HepG2 (cell line): ENCODE results near the gene P2RY11. TPM values are rescaled to one million over a fixed set of nuclear protein-coding genes. Genes with fewer than 3 reads are reported as not detected.

Experiments
- AHR ChIP-seq: IDR thresholded peaks from 2 replicates; pipeline ENCODE4 v1.6.1; 2018; ENCODE audit warnings: missing genetic modification reagents, missing compliant biosample characterization
- ARHGAP35 ChIP-seq: sonication (generic); formaldehyde crosslinking; IDR thresholded peaks from 2 replicates; pipeline ENCODE4 v1.9.0; 2022; ENCODE audit warnings: mild to moderate bottlenecking, inconsistent platforms, moderate library complexity, missing genetic modification reagents, borderline replicate concordance
- GTF3A ChIP-seq: sonication (generic); formaldehyde crosslinking; conservative IDR thresholded peaks from 2 replicates; pipeline ENCODE4 v1.4.0; 2020; ENCODE audit warnings: mild to moderate bottlenecking, missing genetic modification reagents
- HNRNPL ChIP-seq: fragments of 200-400 bp; formaldehyde crosslinking; IDR thresholded peaks from 2 replicates; pipeline ENCODE4 v1.6.1; 2017; ENCODE audit warnings: mild to moderate bottlenecking, low read depth, low read length
- NFYB ChIP-seq: sonication (generic); formaldehyde crosslinking; IDR thresholded peaks from 2 replicates; pipeline ENCODE4 v1.4.0; 2020; ENCODE audit warnings: missing genetic modification reagents
- REPIN1 ChIP-seq: sonication (generic); formaldehyde crosslinking; IDR thresholded peaks from 2 replicates; pipeline ENCODE4 v1.8.0; 2022; ENCODE audit warnings: missing genetic modification reagents, low read depth, mild to moderate bottlenecking, borderline replicate concordance
- ZNF878 ChIP-seq: sonication (generic); formaldehyde crosslinking; IDR thresholded peaks from 2 replicates; pipeline ENCODE4 v1.8.1; 2023; ENCODE audit warnings: mild to moderate bottlenecking, missing genetic modification reagents, moderate library complexity
- polyA plus RNA-seq, 8 experiments: library from polyadenylated mRNA; depleted of rRNA in 3 of 8; stranded (reverse) in 7 of 8; unstranded in 1 of 8; fragments of >200 nt; fragmentation: Illumina TruSeq in 4 of 8; extraction: Trizol in 4 of 8; gene quantifications; 2 replicates each; pipeline versions ENCODE4 v1.2.1 to v1.2.3, GENCODE V29; 2011 to 2016; ENCODE audit warnings: low read depth in 4 of 8, missing spikeins in 1 of 8, mixed read lengths in 1 of 8; ENCODE audit not compliant: insufficient read depth in 1 of 8
- total RNA-seq, 5 experiments: library from RNA; depleted of rRNA; stranded (reverse); fragments of >200 nt; fragmentation: Illumina TruSeq; extraction: Trizol; gene quantifications; 2 replicates each; pipeline ENCODE4 v1.2.3, GENCODE V29; 2016; ENCODE audit warnings: low read depth in 1 of 5
- TF ChIP-seq, protein P1 (sequence below): IDR thresholded peaks from 2 replicates; pipeline ENCODE4 v1.6.1; 2012; ENCODE audit warnings: low read length, improper control_type of control experiment
- TF ChIP-seq, protein P2 (sequence below): sonication (generic); formaldehyde crosslinking; IDR thresholded peaks from 2 replicates; pipeline ENCODE4 v1.4.0; 2020; ENCODE audit warnings: missing genetic modification reagents, mild to moderate bottlenecking, borderline replicate concordance

The P2RY11 gene
- total and polyA plus RNA-seq, 2 of the 13 experiments (the other 11 are each of a cell fraction or from before 2014, with no cell fraction given) = 4.0 to 7.8 TPM

DNA sequence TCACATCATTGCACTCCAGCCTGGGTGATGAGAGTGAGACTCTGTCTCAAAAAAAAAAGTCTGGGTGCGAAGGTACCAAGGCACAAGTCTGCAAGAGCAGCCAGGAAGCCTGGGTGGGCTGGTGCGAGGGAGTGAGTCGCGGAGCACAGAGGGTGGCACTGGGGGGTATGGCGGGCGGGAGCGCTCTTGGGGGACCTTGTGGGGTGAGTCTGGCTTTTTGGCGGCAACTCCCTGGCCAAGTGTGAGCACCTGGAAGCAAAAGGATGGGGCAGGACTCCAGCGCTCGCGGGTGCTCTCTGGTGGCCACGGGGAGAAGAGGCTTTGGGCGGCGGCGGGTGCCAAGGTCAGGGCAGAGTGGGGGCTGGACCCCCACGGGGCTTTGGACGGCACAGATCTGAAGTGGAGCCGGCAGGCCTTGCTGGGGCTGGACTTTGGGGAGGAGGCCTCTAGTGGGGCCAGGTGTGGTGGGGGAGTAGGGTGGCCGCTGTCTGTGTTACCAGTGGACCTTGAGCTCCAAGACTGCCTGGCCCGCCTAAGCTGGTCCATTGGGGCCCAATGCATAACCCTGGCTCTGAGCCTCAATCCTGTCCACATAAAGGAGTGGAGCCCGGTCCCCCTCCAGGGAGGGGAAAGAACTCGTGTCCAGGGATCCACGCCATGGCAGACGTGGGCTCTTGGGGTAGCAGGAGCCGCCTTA lies 1.6 kb downstream of the P2RY11 start (continued):
- TF ChIP-seq, protein P1, sequence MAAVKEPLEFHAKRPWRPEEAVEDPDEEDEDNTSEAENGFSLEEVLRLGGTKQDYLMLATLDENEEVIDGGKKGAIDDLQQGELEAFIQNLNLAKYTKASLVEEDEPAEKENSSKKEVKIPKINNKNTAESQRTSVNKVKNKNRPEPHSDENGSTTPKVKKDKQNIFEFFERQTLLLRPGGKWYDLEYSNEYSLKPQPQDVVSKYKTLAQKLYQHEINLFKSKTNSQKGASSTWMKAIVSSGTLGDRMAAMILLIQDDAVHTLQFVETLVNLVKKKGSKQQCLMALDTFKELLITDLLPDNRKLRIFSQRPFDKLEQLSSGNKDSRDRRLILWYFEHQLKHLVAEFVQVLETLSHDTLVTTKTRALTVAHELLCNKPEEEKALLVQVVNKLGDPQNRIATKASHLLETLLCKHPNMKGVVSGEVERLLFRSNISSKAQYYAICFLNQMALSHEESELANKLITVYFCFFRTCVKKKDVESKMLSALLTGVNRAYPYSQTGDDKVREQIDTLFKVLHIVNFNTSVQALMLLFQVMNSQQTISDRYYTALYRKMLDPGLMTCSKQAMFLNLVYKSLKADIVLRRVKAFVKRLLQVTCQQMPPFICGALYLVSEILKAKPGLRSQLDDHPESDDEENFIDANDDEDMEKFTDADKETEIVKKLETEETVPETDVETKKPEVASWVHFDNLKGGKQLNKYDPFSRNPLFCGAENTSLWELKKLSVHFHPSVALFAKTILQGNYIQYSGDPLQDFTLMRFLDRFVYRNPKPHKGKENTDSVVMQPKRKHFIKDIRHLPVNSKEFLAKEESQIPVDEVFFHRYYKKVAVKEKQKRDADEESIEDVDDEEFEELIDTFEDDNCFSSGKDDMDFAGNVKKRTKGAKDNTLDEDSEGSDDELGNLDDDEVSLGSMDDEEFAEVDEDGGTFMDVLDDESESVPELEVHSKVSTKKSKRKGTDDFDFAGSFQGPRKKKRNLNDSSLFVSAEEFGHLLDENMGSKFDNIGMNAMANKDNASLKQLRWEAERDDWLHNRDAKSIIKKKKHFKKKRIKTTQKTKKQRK = no peak
- TF ChIP-seq ARHGAP35 (CRISPR knock-in tag) = no peak
- TF ChIP-seq HNRNPL = peak; percentile 57
- no peak for TF ChIP-seq AHR (CRISPR knock-in tag)
- TF ChIP-seq NFYB = no peak
- no peak for TF ChIP-seq REPIN1 (CRISPR knock-in tag)
- no peak for TF ChIP-seq GTF3A (CRISPR knock-in tag)
- TF ChIP-seq, protein P2, sequence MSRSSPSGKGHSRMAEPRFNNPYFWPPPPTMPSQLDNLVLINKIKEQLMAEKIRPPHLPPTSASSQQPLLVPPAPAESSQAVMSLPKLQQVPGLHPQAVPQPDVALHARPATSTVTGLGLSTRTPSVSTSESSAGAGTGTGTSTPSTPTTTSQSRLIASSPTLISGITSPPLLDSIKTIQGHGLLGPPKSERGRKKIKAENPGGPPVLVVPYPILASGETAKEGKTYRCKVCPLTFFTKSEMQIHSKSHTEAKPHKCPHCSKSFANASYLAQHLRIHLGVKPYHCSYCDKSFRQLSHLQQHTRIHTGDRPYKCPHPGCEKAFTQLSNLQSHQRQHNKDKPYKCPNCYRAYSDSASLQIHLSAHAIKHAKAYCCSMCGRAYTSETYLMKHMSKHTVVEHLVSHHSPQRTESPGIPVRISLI (CRISPR knock-in tag) = no peak
- TF ChIP-seq ZNF878 (CRISPR knock-in tag) = no peak
